ENCODE results near the gene EXO1. TPM values are rescaled to one million over a fixed set of nuclear protein-coding genes. Genes with fewer than 3 reads are reported as not detected.
A peak's percentile ranks its signal among the peaks of the same experiment; 100 is the strongest.
"Not testable (repeated sequence)": the region's sequence is repeated elsewhere in the genome, so short reads cannot be mapped to it uniquely, and the experiment has no call there.

EXO1 gene
- total RNA-seq, 4 donors from 2014 or later = 0.52 to 10.0 TPM; not detected in 2

GRCh38 chr1:241846375-241846774, 1.6 kb upstream of the EXO1 start:
- Histone ChIP-seq H3K4me3 (no peak overlapping the region), H3K9me3 (no peaks in the 10 kb centered on the region), H3K4me1 (peaks cover 0 to 6% of the 10 kb centered on the region in 2 donors), H3K27ac (no peak overlapping the region), H3K36me3 (no peaks in the 10 kb centered on the region), H3K27me3 (no peaks in the 10 kb centered on the region)
- DNase-seq = no peak
- TF ChIP-seq CTCF (IDR thresholded peaks at IDR 0.05) (no peak), POLR2A (IDR thresholded peaks at IDR 0.05) (no peak)
- intact Hi-C loops (cut with DNase I; ENCODE audit: low total_unique reads) = no loop called here

GRCh38 chr1:241846862-241847539, 1.0 kb upstream of the EXO1 start:
- no peaks in the 10 kb centered on the region for H3K27me3 ChIP-seq
- H3K4me1 ChIP-seq = peaks cover 0 to 6% of the 10 kb centered on the region in 2 donors
- intact Hi-C loops (cut with DNase I; ENCODE audit: low total_unique reads) = no loop called here
- peak overlapping the region; percentile 95 to 99 for H3K27ac ChIP-seq
- no peaks in the 10 kb centered on the region for H3K36me3 ChIP-seq
- no peak for TF ChIP-seq CTCF (IDR thresholded peaks at IDR 0.05)
- no peak for TF ChIP-seq POLR2A (IDR thresholded peaks at IDR 0.05)
- no peak for DNase-seq
- no peaks in the 10 kb centered on the region for H3K9me3 ChIP-seq
- no peak overlapping the region for H3K4me3 ChIP-seq

GRCh38 chr1:241847540-241847795, 536 bp upstream of the EXO1 start:
- no peak for TF ChIP-seq POLR2A (IDR thresholded peaks at IDR 0.05)
- TF ChIP-seq CTCF (IDR thresholded peaks at IDR 0.05) = no peak
- intact Hi-C loops (cut with DNase I; ENCODE audit: low total_unique reads) = no loop called here

GRCh38 chr1:241848686-241849344, 811 bp downstream of the EXO1 start:
- Histone ChIP-seq H3K36me3 (no peaks in the 10 kb centered on the region), H3K27ac (no peak overlapping the region), H3K4me3 (no peak overlapping the region), H3K4me1 (peaks cover 0 to 6% of the 10 kb centered on the region in 2 donors), H3K9me3 (no peaks in the 10 kb centered on the region), H3K27me3 (no peaks in the 10 kb centered on the region)
- no peak for TF ChIP-seq POLR2A (IDR thresholded peaks at IDR 0.05)
- TF ChIP-seq CTCF (IDR thresholded peaks at IDR 0.05) = no peak
- DNase-seq = no peak
- intact Hi-C loops (cut with DNase I; ENCODE audit: low total_unique reads) = no loop called here

More at GRCh38 chr1:241847540-241847795, 536 bp upstream of the EXO1 start:
- H3K4me3 ChIP-seq = peak overlapping the region; percentile 72 to 92
- peaks cover 0 to 6% of the 10 kb centered on the region in 2 donors for H3K4me1 ChIP-seq
- H3K27me3 ChIP-seq = no peaks in the 10 kb centered on the region
- peak overlapping the region; percentile 95 to 99 for H3K27ac ChIP-seq
- DNase-seq = no peak
- H3K9me3 ChIP-seq = no peaks in the 10 kb centered on the region
- H3K36me3 ChIP-seq = no peaks in the 10 kb centered on the region

GRCh38 chr1:241849345-241849695, 1.3 kb downstream of the EXO1 start:
- H3K4me1 ChIP-seq = peaks cover 0 to 6% of the 10 kb centered on the region in 2 donors
- H3K27me3 ChIP-seq = no peaks in the 10 kb centered on the region
- no peaks in the 10 kb centered on the region for H3K9me3 ChIP-seq
- no peak overlapping the region for H3K4me3 ChIP-seq
- intact Hi-C loops (cut with DNase I; ENCODE audit: low total_unique reads) = no loop called here
- TF ChIP-seq CTCF (IDR thresholded peaks at IDR 0.05) (no peak), POLR2A (IDR thresholded peaks at IDR 0.05) (no peak)
- DNase-seq = no peak
- no peak overlapping the region for H3K27ac ChIP-seq
- no peaks in the 10 kb centered on the region for H3K36me3 ChIP-seq

- H3K4me3 ChIP-seq; H3K27me3 ChIP-seq; H3K27ac ChIP-seq; DNase-seq; H3K36me3 ChIP-seq; intact Hi-C loops (cut with DNase I; ENCODE audit: low total_unique reads); H3K9me3 ChIP-seq; H3K4me1 ChIP-seq: not testable (repeated sequence)
Observed at GRCh38 chr1:241855545-241856140, 7.6 kb downstream of the EXO1 start.

Data from uterus (tissue), 4 donors.